PC-3 (cell line): ENCODE data around the gene KCNQ5.

ENCODE experiments used
- EZH2phosphoT487 ChIP-seq: fragments of 300-600 bp; sonication (generic); IDR thresholded peaks from 2 replicates; pipeline ENCODE4 v1.6.1; 2018; ENCODE audit warnings: mild to moderate bottlenecking, antibody characterized with exemption, low read length, borderline replicate concordance
- TF ChIP-seq, protein P1 (sequence below): fragments of 300-600 bp; sonication (generic); conservative IDR thresholded peaks from 2 replicates; pipeline ENCODE4 v1.5.1; 2017; ENCODE audit warnings: antibody characterized with exemption, low read depth, mild to moderate bottlenecking, low read length

DNA sequence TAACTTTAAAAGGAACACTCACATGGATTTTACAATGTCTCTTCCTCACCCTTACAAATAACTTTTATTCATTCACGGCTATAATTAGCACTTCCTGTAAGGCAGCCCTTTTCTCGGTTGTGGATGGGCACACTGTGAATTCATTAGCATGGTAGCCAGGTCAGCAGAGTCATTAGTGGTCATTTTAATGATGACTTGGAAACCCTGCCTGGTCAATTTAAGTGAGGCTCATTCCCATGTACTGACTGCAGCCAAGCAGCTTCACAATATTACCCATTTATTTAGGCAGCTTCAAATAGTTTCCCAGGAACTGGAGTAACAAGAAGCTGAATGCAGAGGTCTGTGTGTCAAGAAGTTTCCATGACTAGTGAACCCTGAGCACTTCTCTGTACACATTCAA lies 354.6 kb downstream of the KCNQ5 start:
- TF ChIP-seq EZH2phosphoT487: no peak
- TF ChIP-seq, protein P1, sequence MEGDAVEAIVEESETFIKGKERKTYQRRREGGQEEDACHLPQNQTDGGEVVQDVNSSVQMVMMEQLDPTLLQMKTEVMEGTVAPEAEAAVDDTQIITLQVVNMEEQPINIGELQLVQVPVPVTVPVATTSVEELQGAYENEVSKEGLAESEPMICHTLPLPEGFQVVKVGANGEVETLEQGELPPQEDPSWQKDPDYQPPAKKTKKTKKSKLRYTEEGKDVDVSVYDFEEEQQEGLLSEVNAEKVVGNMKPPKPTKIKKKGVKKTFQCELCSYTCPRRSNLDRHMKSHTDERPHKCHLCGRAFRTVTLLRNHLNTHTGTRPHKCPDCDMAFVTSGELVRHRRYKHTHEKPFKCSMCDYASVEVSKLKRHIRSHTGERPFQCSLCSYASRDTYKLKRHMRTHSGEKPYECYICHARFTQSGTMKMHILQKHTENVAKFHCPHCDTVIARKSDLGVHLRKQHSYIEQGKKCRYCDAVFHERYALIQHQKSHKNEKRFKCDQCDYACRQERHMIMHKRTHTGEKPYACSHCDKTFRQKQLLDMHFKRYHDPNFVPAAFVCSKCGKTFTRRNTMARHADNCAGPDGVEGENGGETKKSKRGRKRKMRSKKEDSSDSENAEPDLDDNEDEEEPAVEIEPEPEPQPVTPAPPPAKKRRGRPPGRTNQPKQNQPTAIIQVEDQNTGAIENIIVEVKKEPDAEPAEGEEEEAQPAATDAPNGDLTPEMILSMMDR: no peak
